MM.1S (cell line): Measurements from ENCODE around the gene SH3TC1.

Experiments used
- DNase-seq: peaks from one replicate; pipeline ENCODE4 v3.0.0-alpha.2; 2015
- H2AFZ ChIP-seq: fragments of 300-600 bp; sonication (generic); 2 replicates; pipeline ENCODE4 v1.6.0; 2016; ENCODE audit warnings: antibody characterized with exemption, low read length
- H3F3A ChIP-seq: fragments of 300-600 bp; sonication (generic); 2 replicates; pipeline ENCODE4 v1.6.1; 2016; ENCODE audit warnings: mild to moderate bottlenecking, antibody characterized with exemption, low read length, moderate library complexity, mixed read lengths; ENCODE audit not compliant: insufficient read depth
- H3K27ac ChIP-seq: fragments of 300-600 bp; sonication (generic); 2 replicates; pipeline ENCODE4 v1.5.1; 2016; ENCODE audit warnings: mild to moderate bottlenecking, low read length
- H3K27me3 ChIP-seq: fragments of 300-600 bp; sonication (generic); replicated peaks from 2 replicates; pipeline ENCODE4 v1.6.0; 2016; ENCODE audit warnings: low read length; ENCODE audit not compliant: insufficient read depth
- H3K36me3 ChIP-seq: fragments of 300-600 bp; sonication (generic); replicated peaks from 2 replicates; pipeline ENCODE4 v1.6.1; 2016; ENCODE audit warnings: mild to moderate bottlenecking, low read length, mixed read lengths; ENCODE audit not compliant: insufficient read depth
- H3K4me1 ChIP-seq: fragments of 300-600 bp; sonication (generic); 2 replicates; pipeline ENCODE4 v1.6.1; 2016; ENCODE audit warnings: low read length, mixed read lengths
- H3K4me2 ChIP-seq: fragments of 300-600 bp; sonication (generic); 2 replicates; pipeline ENCODE4 v1.6.0; 2016; ENCODE audit warnings: low read depth, low read length
- H3K4me3 ChIP-seq: fragments of 300-600 bp; sonication (generic); 2 replicates; pipeline ENCODE4 v1.5.1; 2016; ENCODE audit warnings: low read length, mixed read lengths
- H3K79me2 ChIP-seq: fragments of 300-600 bp; sonication (generic); 2 replicates; pipeline ENCODE4 v1.6.1; 2016; ENCODE audit warnings: mixed run types, low read length, mixed read lengths
- H3K9ac ChIP-seq: fragments of 300-600 bp; sonication (generic); 2 replicates; pipeline ENCODE4 v1.6.1; 2016; ENCODE audit warnings: low read length, mixed read lengths
- H3K9me2 ChIP-seq: fragments of 300-600 bp; sonication (generic); replicated peaks from 2 replicates; pipeline ENCODE4 v1.6.1; 2016; ENCODE audit warnings: mild to moderate bottlenecking, low read length, mixed read lengths; ENCODE audit not compliant: insufficient read depth
- H3K9me3 ChIP-seq: fragments of 300-600 bp; sonication (generic); replicated peaks from 2 replicates; pipeline ENCODE4 v1.6.1; 2016; ENCODE audit warnings: mild to moderate bottlenecking, low read length, mixed read lengths; ENCODE audit not compliant: insufficient read depth
- H4K20me1 ChIP-seq: fragments of 300-600 bp; sonication (generic); 2 replicates; pipeline ENCODE4 v1.6.1; 2016; ENCODE audit warnings: mild to moderate bottlenecking, low read length, moderate library complexity, mixed read lengths; ENCODE audit not compliant: insufficient read depth
- CTCF ChIP-seq: fragments of 300-600 bp; sonication (generic); IDR thresholded peaks from 2 replicates; pipeline ENCODE4 v1.5.1; 2016; ENCODE audit warnings: antibody characterized with exemption, low read length, mixed read lengths
- EZH2 ChIP-seq: fragments of 300-600 bp; sonication (generic); optimal IDR thresholded peaks from 2 replicates; pipeline ENCODE3; 2017; ENCODE audit warnings: low read depth, mild to moderate bottlenecking, antibody characterized with exemption, low read length, mixed read lengths
- EZH2phosphoT487 ChIP-seq: fragments of 300-600 bp; sonication (generic); IDR thresholded peaks from 2 replicates; pipeline ENCODE4 v1.6.1; 2018; ENCODE audit warnings: antibody characterized with exemption, low read length

Gene SH3TC1

GRCh38 chr4:8160572-8160971, 38.5 kb upstream of the SH3TC1 start:
- no peak overlapping the region for H3K4me2 ChIP-seq
- H2AFZ ChIP-seq = no peak overlapping the region
- H3K79me2 ChIP-seq = no peaks in the 10 kb centered on the region
- DNase-seq = no peak
- peaks cover 11% of the 10 kb centered on the region for H3F3A ChIP-seq
- no peaks in the 10 kb centered on the region for H3K9me3 ChIP-seq
- no peak overlapping the region for H3K27ac ChIP-seq
- H4K20me1 ChIP-seq = no peaks in the 10 kb centered on the region
- H3K4me1 ChIP-seq = peaks cover 24% of the 10 kb centered on the region
- TF ChIP-seq CTCF = no peak
- TF ChIP-seq EZH2phosphoT487 = no peak
- no peak for TF ChIP-seq EZH2
- no peaks in the 10 kb centered on the region for H3K9me2 ChIP-seq
- no peak overlapping the region for H3K9ac ChIP-seq
- peaks cover 31% of the 10 kb centered on the region for H3K27me3 ChIP-seq
- no peaks in the 10 kb centered on the region for H3K36me3 ChIP-seq
- no peak overlapping the region for H3K4me3 ChIP-seq

DNA sequence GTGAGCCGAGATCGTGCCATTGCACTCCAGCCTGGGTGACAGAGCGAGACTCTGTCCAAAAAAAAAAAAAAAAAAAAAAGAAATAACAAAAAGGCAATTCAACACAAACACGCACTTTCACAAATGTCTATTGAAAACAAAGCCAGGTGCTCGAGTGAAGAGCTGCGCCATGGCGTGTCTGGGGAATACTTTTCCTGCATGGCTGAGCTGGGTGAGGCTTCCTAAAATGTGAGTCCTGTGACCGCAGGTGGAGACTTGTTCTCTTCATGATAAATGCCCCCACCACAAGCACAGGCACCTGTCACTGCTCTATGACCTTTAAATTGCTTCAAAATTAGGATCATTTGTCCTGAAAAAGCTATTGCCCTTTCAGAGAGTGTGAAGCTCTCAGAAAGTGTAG, 36.5 kb upstream of the SH3TC1 start:
- Histone ChIP-seq H3K9ac (no peak overlapping the region), H4K20me1 (no peaks in the 10 kb centered on the region), H3K27ac (no peak overlapping the region), H3K4me3 (no peak overlapping the region), H3K9me2 (no peaks in the 10 kb centered on the region), H3K9me3 (no peaks in the 10 kb centered on the region), H3K36me3 (no peaks in the 10 kb centered on the region), H3K4me2 (no peak overlapping the region), H2AFZ (no peak overlapping the region), H3K27me3 (peaks cover 16% of the 10 kb centered on the region), H3K79me2 (no peaks in the 10 kb centered on the region), H3K4me1 (peaks cover 24% of the 10 kb centered on the region), H3F3A (peaks cover 11% of the 10 kb centered on the region)
- no peak for TF ChIP-seq CTCF
- DNase-seq = no peak

- Histone ChIP-seq H3K9me2 (no peaks in the 10 kb centered on the region), H3K36me3 (no peaks in the 10 kb centered on the region), H2AFZ (no peak overlapping the region), H3K4me3 (no peak overlapping the region), H4K20me1 (no peaks in the 10 kb centered on the region), H3K4me1 (peaks cover 24% of the 10 kb centered on the region), H3K27me3 (peaks cover 12% of the 10 kb centered on the region; the same call in 1 of the 2 replicates), H3F3A (peaks cover 11% of the 10 kb centered on the region), H3K79me2 (no peaks in the 10 kb centered on the region), H3K9me3 (no peaks in the 10 kb centered on the region), H3K9ac (no peak overlapping the region), H3K27ac (no peak overlapping the region), H3K4me2 (no peak overlapping the region)
- no peak for TF ChIP-seq CTCF
- TF ChIP-seq EZH2phosphoT487 = no peak
- TF ChIP-seq EZH2 = no peak
- no peak for DNase-seq
Measured at GRCh38 chr4:8163026-8163425, 36.1 kb upstream of the SH3TC1 start.
